ENCODE data around the gene ARL6IP1. TPM values are rescaled to one million over a fixed set of nuclear protein-coding genes. Genes with fewer than 3 reads are reported as not detected.

The ARL6IP1 gene
- total and polyA plus RNA-seq, 2 donors (not counting 3 experiments of a cell fraction or from before 2014, with no cell fraction given) = 251 to 338 TPM

- Histone ChIP-seq H3K27ac (ENCODE audit: insufficient read depth, low read depth, low read length) (no peak overlapping the region), H3K9me1 (replicated peaks; ENCODE audit: control insufficient read depth, extremely low read depth, insufficient read depth, low read length) (no peaks in the 10 kb centered on the region), H3K9me3 (replicated peaks; ENCODE audit: control insufficient read depth, insufficient read depth, low read length) (no peaks in the 10 kb centered on the region), H3K4me1 (ENCODE audit: control insufficient read depth, extremely low read depth, insufficient read depth, low read length) (peaks cover 49% of the 10 kb centered on the region), H3K36me3 (ENCODE audit: control insufficient read depth in 2 of 2, extremely low read depth in 1 of 2, insufficient read depth in 2 of 2, low read length in 2 of 2) (peaks cover 0 to 2% of the 10 kb centered on the region in 2 experiments), H3K4me2 (ENCODE audit: insufficient read depth, low read length) (no peak overlapping the region), H3K79me2 (ENCODE audit: control insufficient read depth, insufficient read depth, low read length) (peaks cover 40% of the 10 kb centered on the region), H4K20me1 (replicated peaks; ENCODE audit: control insufficient read depth, extremely low read depth, insufficient read depth, low read length) (peaks cover 10% of the 10 kb centered on the region), H2AFZ (ENCODE audit: low read depth, low read length) (no peak overlapping the region), H3K4me3 (replicated peaks in 1 of 3; ENCODE audit: insufficient read depth in 1 of 3, low read depth in 1 of 3, low read length in 3 of 3) (no peak overlapping the region), H3K27me3 (ENCODE audit: control insufficient read depth in 2 of 2, insufficient read depth in 2 of 2, low read length in 2 of 2) (no peaks in the 10 kb centered on the region), H3K9ac (replicated peaks; ENCODE audit: extremely low read depth, insufficient read depth, low read length) (no peak overlapping the region)
- CTCF ChIA-PET = interaction anchor here (1.0 to 7.0 kb wide), 3 partner anchors 12 to 62 kb away, joined by 5 to 80 read pairs (median 6); partner anchors contain the start of gene RPS15A
- POLR2A ChIA-PET = no interaction called here
- no peak for DNase-seq (ENCODE audit: low read depth, low spot score)
- BruUV-seq (replicated peaks) = no TSS peak
- TF ChIP-seq FOS (IDR thresholded peaks at IDR 0.05; ENCODE audit: borderline replicate concordance, insufficient read depth, low read length) (no peak), POLR2A (IDR thresholded peaks at IDR 0.05; ENCODE audit: low read depth, low read length) (no peak), MYC (IDR thresholded peaks at IDR 0.05; ENCODE audit: low read depth, low read length) (no peak), MAX (IDR thresholded peaks at IDR 0.05; ENCODE audit: insufficient read depth, insufficient read length) (no peak)
- TF ChIP-seq, protein P1, sequence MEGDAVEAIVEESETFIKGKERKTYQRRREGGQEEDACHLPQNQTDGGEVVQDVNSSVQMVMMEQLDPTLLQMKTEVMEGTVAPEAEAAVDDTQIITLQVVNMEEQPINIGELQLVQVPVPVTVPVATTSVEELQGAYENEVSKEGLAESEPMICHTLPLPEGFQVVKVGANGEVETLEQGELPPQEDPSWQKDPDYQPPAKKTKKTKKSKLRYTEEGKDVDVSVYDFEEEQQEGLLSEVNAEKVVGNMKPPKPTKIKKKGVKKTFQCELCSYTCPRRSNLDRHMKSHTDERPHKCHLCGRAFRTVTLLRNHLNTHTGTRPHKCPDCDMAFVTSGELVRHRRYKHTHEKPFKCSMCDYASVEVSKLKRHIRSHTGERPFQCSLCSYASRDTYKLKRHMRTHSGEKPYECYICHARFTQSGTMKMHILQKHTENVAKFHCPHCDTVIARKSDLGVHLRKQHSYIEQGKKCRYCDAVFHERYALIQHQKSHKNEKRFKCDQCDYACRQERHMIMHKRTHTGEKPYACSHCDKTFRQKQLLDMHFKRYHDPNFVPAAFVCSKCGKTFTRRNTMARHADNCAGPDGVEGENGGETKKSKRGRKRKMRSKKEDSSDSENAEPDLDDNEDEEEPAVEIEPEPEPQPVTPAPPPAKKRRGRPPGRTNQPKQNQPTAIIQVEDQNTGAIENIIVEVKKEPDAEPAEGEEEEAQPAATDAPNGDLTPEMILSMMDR (IDR thresholded peaks at IDR 0.05; ENCODE audit: extremely low read depth in 1 of 2, insufficient read depth in 1 of 2, low read depth in 1 of 2, low read length in 2 of 2) = no peak
- dilution Hi-C loops (cut with MboI; ENCODE audit: extremely low pct_ligation_motif_present, low sequenced_read_pairs) (no loop called here), intact Hi-C loops (cut with micrococcal nuclease) (loop anchor here (10.0 kb wide), 2 partner anchors 312 to 722 kb away; partner anchors contain the start of genes CCP110, GDE1 and ITPRIPL2)
- FAIRE-seq = no peak
Measured at GRCh38 chr16:18802767-18803343, 1.5 kb upstream of the ARL6IP1 start.

Data from endothelial cell of umbilical vein (primary cell).